GM23338 (cell line): ENCODE data around the gene BLVRA. TPM values are rescaled to one million over a fixed set of nuclear protein-coding genes. Genes with fewer than 3 reads are reported as not detected.

Experiments used
- ATAC-seq: fragments of 200-7000 bp; cut with Tn5 transposase; 3 replicates; pipeline ENCODE4 v1.9.1; 2020
- DNase-seq: peaks from one replicate; pipeline ENCODE4 v3.0.0-alpha.2; 2015; ENCODE audit warnings: low spot score
- H2AFZ ChIP-seq: fragments of 200-600 bp; sonication (generic); 2 replicates; pipeline ENCODE4 v1.8.0; 2016; ENCODE audit warnings: antibody characterized with exemption, mild to moderate bottlenecking, moderate library complexity
- H3F3A ChIP-seq: fragments of 200-600 bp; sonication (generic); replicated peaks from 2 replicates; pipeline ENCODE4 v1.8.0; 2017; ENCODE audit warnings: antibody characterized with exemption, mixed run types, low read depth
- H3K27ac ChIP-seq: fragments of 200-600 bp; sonication (generic); 2 replicates; pipeline ENCODE4 v1.6.1; 2016; ENCODE audit warnings: low read depth
- H3K27me3 ChIP-seq: fragments of 200-600 bp; sonication (generic); 2 replicates; pipeline ENCODE4 v1.8.0; 2016; ENCODE audit warnings: mild to moderate bottlenecking, mixed run types, moderate library complexity; ENCODE audit not compliant: insufficient read depth
- H3K36me3 ChIP-seq: fragments of 200-600 bp; sonication (generic); 2 replicates; pipeline ENCODE4 v1.8.0; 2016; ENCODE audit warnings: mild to moderate bottlenecking; ENCODE audit not compliant: insufficient read depth
- H3K4me1 ChIP-seq: fragments of 200-600 bp; sonication (generic); 2 replicates; pipeline ENCODE4 v1.8.0; 2016; ENCODE audit warnings: mild to moderate bottlenecking, moderate library complexity; ENCODE audit not compliant: insufficient read depth
- H3K4me2 ChIP-seq: fragments of 200-600 bp; sonication (generic); 2 replicates; pipeline ENCODE4 v1.7.1; 2017; ENCODE audit warnings: mixed run types
- H3K4me3 ChIP-seq: fragments of 200-600 bp; sonication (generic); 2 replicates; pipeline ENCODE4 v1.6.1; 2016; ENCODE audit warnings: mixed run types
- H3K79me2 ChIP-seq: fragments of 200-600 bp; sonication (generic); replicated peaks from 2 replicates; pipeline ENCODE4 v1.8.0; 2017; ENCODE audit warnings: mild to moderate bottlenecking; ENCODE audit not compliant: insufficient read depth
- H3K9me2 ChIP-seq: fragments of 200-600 bp; sonication (generic); 2 replicates; pipeline ENCODE4 v1.8.0; 2017; ENCODE audit not compliant: insufficient read depth
- H4K20me1 ChIP-seq: fragments of 200-600 bp; sonication (generic); replicated peaks from 2 replicates; pipeline ENCODE4 v1.8.0; 2017; ENCODE audit warnings: mild to moderate bottlenecking; ENCODE audit not compliant: insufficient read depth
- H3K27ac Mint-ChIP-seq: 2 replicates; pipeline ENCODE4 v1.8.0; 2020; ENCODE audit warnings: inconsistent platforms, mild to moderate bottlenecking, moderate library complexity, mixed read lengths
- H3K27me3 Mint-ChIP-seq: 3 replicates; pipeline ENCODE4 v1.8.0; 2022; ENCODE audit warnings: low read depth, mild to moderate bottlenecking, moderate library complexity, mixed read lengths, inconsistent platforms; ENCODE audit not compliant: insufficient read depth, poor library complexity
- H3K36me3 Mint-ChIP-seq: 3 replicates; pipeline ENCODE4 v1.8.0; 2021; ENCODE audit warnings: low read depth, mild to moderate bottlenecking, inconsistent platforms, moderate library complexity, mixed read lengths
- H3K4me1 Mint-ChIP-seq: 3 replicates; pipeline ENCODE4 v1.8.0; 2020; ENCODE audit warnings: mild to moderate bottlenecking, inconsistent platforms, mixed read lengths
- H3K4me3 Mint-ChIP-seq: 3 replicates; pipeline ENCODE4 v1.8.0; 2021; ENCODE audit warnings: moderate library complexity, mild to moderate bottlenecking, inconsistent platforms, mixed read lengths
- H3K9me3 Mint-ChIP-seq: 3 replicates; pipeline ENCODE4 v1.8.0; 2020; ENCODE audit warnings: moderate library complexity, mild to moderate bottlenecking, inconsistent platforms, mixed read lengths
- CTCF ChIP-seq, 2 experiments: fragments of 200-600 bp in 1 of 2; sonication (generic) in 1 of 2; conservative IDR thresholded peaks; 2 replicates each; pipeline versions ENCODE4 v1.5.1 to v1.6.1; 2016 to 2017; ENCODE audit warnings: antibody characterized with exemption in 2 of 2, low read depth in 2 of 2, mild to moderate bottlenecking in 2 of 2, moderate library complexity in 1 of 2
- EZH2phosphoT487 ChIP-seq: fragments of 200-600 bp; sonication (generic); IDR thresholded peaks from one replicate; pipeline ENCODE4 v1.8.1; 2018; ENCODE audit warnings: antibody characterized with exemption; ENCODE audit not compliant: unreplicated experiment
- JUNB ChIP-seq: IDR thresholded peaks from one replicate; pipeline ENCODE4 v1.6.1; 2016; ENCODE audit warnings: antibody characterized with exemption; ENCODE audit not compliant: unreplicated experiment
- POLR2AphosphoS5 ChIP-seq: IDR thresholded peaks from 2 replicates; pipeline ENCODE4 v1.6.1; 2016; ENCODE audit warnings: antibody characterized with exemption, low read depth
- ZNF331 ChIP-seq: fragments of 250-450 bp; sonication (Bioruptor Pico); IDR thresholded peaks from 2 replicates; pipeline ENCODE4 v1.5.0; 2020; ENCODE audit warnings: low read depth, mild to moderate bottlenecking, moderate library complexity
- ZNF462 ChIP-seq: fragments of 250-450 bp; sonication (Bioruptor Pico); IDR thresholded peaks from 2 replicates; pipeline ENCODE4 v1.5.0; 2020; ENCODE audit warnings: mild to moderate bottlenecking, moderate library complexity
- polyA plus RNA-seq: library from polyadenylated mRNA; unstranded; fragments of >200 nt; fragmentation: Nextera tagmentation; extraction: Ambion mirVana; gene quantifications from 2 replicates; pipeline ENCODE4 v1.2.1, GENCODE V29; 2016
- total RNA-seq: library from RNA; depleted of rRNA; stranded (reverse); fragments of >200 nt; shearing (Covaris generic); gene quantifications from 2 replicates; pipeline ENCODE4 v1.2.3, GENCODE V29; 2014

The BLVRA gene
- total and polyA plus RNA-seq, 2 experiments from 2014 or later = 17.0 to 46.5 TPM

GRCh38 chr7:43847496-43847895 is 89.0 kb downstream of the BLVRA start:
- no peaks in the 10 kb centered on the region for H3K79me2 ChIP-seq
- no peak overlapping the region for H3K4me2 ChIP-seq
- no peaks in the 10 kb centered on the region for H3K27me3 ChIP-seq
- TF ChIP-seq POLR2AphosphoS5 (no peak), EZH2phosphoT487 (no peak), CTCF (conservative IDR thresholded peaks at IDR 0.05; ENCODE audit: low read depth in 2 of 2) (no peak), JUNB (no peak), ZNF331 (CRISPR knock-in tag) (no peak), ZNF462 (no peak)
- no peaks in the 10 kb centered on the region for H3F3A ChIP-seq
- no peak overlapping the region for H3K27ac ChIP-seq
- H3K9me2 ChIP-seq = no peaks in the 10 kb centered on the region
- Mint-ChIP-seq H3K4me1 (peaks cover 4% of the 10 kb centered on the region), H3K4me3 (no peak overlapping the region), H3K27me3 (peaks cover 1% of the 10 kb centered on the region), H3K9me3 (peaks cover 9% of the 10 kb centered on the region; the same call in 2 of the 3 replicates), H3K36me3 (peaks cover 3% of the 10 kb centered on the region; the same call in 1 of the 3 replicates), H3K27ac (no peak overlapping the region)
- H3K4me1 ChIP-seq = peaks cover 4% of the 10 kb centered on the region; the same call in 1 of the 2 replicates
- H3K36me3 ChIP-seq = no peaks in the 10 kb centered on the region
- H3K4me3 ChIP-seq = no peak overlapping the region
- DNase-seq (no peak), ATAC-seq (no peak)
- no peaks in the 10 kb centered on the region for H4K20me1 ChIP-seq
- no peak overlapping the region for H2AFZ ChIP-seq
